Esophagus muscularis mucosa (tissue), 3 donors: Measurements from ENCODE around the gene TUBGCP2.

Experiments used
- POLR2A ChIP-seq: fragments of 450-650 bp; IDR thresholded peaks from one replicate; pipeline ENCODE4 v1.6.1; 2017; ENCODE audit warnings: antibody characterized with exemption, moderate library complexity, mild to moderate bottlenecking, low read depth
- POLR2AphosphoS5 ChIP-seq, 2 donors: sonication (generic); formaldehyde crosslinking; IDR thresholded peaks; one replicate each; pipeline ENCODE4 v1.6.1; 2017; ENCODE audit warnings: antibody characterized with exemption in 2 of 2
- TF ChIP-seq, protein P1 (sequence below), 3 experiments: fragments of 200-600 bp in 2 of 3; fragments of 450-650 bp in 1 of 3; sonication (generic) in 2 of 3; IDR thresholded peaks; one replicate each; pipeline ENCODE4 v1.5.1; 2017 to 2019; ENCODE audit warnings: antibody characterized with exemption in 3 of 3, mild to moderate bottlenecking in 2 of 3, moderate library complexity in 1 of 3

DNA sequence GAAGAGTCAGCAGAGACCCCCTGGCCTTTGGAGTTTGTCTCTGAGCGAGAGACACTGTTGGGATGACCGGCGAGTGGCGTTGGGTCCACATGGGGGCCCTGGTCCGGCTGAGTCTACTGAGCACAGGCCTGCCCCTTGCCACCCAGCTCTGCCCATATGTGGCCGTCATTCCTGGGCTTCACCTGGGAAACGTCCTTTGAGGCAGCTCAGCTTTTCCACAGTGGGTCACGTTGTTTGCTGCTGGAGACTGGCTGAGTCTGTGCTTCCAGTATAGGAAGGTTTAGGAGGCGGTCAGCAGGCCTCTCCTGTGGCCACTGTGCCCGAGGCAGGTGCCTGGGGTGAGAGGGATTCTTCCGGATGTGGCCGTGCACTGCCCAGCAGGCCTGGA lies 49.1 kb downstream of the TUBGCP2 start:
- TF ChIP-seq, protein P1, sequence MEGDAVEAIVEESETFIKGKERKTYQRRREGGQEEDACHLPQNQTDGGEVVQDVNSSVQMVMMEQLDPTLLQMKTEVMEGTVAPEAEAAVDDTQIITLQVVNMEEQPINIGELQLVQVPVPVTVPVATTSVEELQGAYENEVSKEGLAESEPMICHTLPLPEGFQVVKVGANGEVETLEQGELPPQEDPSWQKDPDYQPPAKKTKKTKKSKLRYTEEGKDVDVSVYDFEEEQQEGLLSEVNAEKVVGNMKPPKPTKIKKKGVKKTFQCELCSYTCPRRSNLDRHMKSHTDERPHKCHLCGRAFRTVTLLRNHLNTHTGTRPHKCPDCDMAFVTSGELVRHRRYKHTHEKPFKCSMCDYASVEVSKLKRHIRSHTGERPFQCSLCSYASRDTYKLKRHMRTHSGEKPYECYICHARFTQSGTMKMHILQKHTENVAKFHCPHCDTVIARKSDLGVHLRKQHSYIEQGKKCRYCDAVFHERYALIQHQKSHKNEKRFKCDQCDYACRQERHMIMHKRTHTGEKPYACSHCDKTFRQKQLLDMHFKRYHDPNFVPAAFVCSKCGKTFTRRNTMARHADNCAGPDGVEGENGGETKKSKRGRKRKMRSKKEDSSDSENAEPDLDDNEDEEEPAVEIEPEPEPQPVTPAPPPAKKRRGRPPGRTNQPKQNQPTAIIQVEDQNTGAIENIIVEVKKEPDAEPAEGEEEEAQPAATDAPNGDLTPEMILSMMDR (IDR thresholded peaks at IDR 0.05): no peak
- TF ChIP-seq POLR2AphosphoS5 (IDR thresholded peaks at IDR 0.05) (no peak), POLR2A (no peak)
